Keratinocyte (primary cell): ENCODE results near the gene CCN5.

Experiments used
- CTCF ChIP-seq, 3 experiments: IDR thresholded peaks in 1 of 3; conservative IDR thresholded peaks in 1 of 3; optimal IDR thresholded peaks in 1 of 3; 2 replicates in 2 of 3; 3 replicates in 1 of 3; pipeline versions ENCODE3 to v1.5.1; 2011; ENCODE audit warnings: low read length in 3 of 3, mild to moderate bottlenecking in 3 of 3, moderate library complexity in 2 of 3, control low read depth in 1 of 3, inconsistent platforms in 1 of 3; ENCODE audit not compliant: insufficient read depth in 2 of 3; ENCODE audit errors: extremely low read depth in 1 of 3
- EZH2 ChIP-seq: IDR thresholded peaks from one replicate; pipeline ENCODE4 v1.6.1; 2012; ENCODE audit warnings: inconsistent platforms, mild to moderate bottlenecking, low read length, moderate library complexity

GRCh38 chr20:44738813-44739477, 23.8 kb downstream of the CCN5 start:
- TF ChIP-seq CTCF (optimal IDR thresholded peaks at IDR 0.05 in 1 of 3, IDR thresholded peaks at IDR 0.05 in 1 of 3, conservative IDR thresholded peaks at IDR 0.05 in 1 of 3; ENCODE audit: extremely low read depth in 1 of 3, insufficient read depth in 2 of 3, low read length in 3 of 3) (no peak), EZH2 (no peak)
